Neural cell (in vitro differentiated cells): Measurements from ENCODE around the gene PLCH1. TPM values are rescaled to one million over a fixed set of nuclear protein-coding genes. Genes with fewer than 3 reads are reported as not detected.
A peak's percentile ranks its signal among the peaks of the same experiment; 100 is the strongest.

Source experiments
- H2AFZ ChIP-seq: fragments of 200-600, 300-800 bp; sonication (generic), shearing (Covaris generic); 2 replicates; pipeline ENCODE4 v1.6.0; 2014; ENCODE audit warnings: low read depth, mild to moderate bottlenecking, antibody characterized with exemption, low read length, moderate library complexity
- H3F3A ChIP-seq: fragments of 200-600 bp; shearing (Covaris generic); 2 replicates; pipeline ENCODE4 v1.6.1; 2016; ENCODE audit warnings: mild to moderate bottlenecking, moderate library complexity, mixed read lengths, antibody characterized with exemption, low read length; ENCODE audit not compliant: insufficient read depth, poor library complexity, severe bottlenecking
- H3K27ac ChIP-seq: fragments of 200-600, 300-800 bp; sonication (generic), shearing (Covaris generic); 2 replicates; pipeline ENCODE4 v1.5.1; 2014; ENCODE audit warnings: mild to moderate bottlenecking, low read length, moderate library complexity
- H3K27me3 ChIP-seq: fragments of 300-800, 200-600 bp; sonication (generic), shearing (Covaris generic); 2 replicates; pipeline ENCODE4 v1.6.0; 2014; ENCODE audit warnings: mild to moderate bottlenecking, low read depth, low read length, moderate library complexity; ENCODE audit not compliant: insufficient read depth
- H3K36me3 ChIP-seq: fragments of 300-800, 200-600 bp; sonication (generic), shearing (Covaris generic); 2 replicates; pipeline ENCODE4 v1.5.1; 2014; ENCODE audit warnings: mild to moderate bottlenecking, antibody characterized with exemption, low read length, moderate library complexity; ENCODE audit not compliant: insufficient read depth
- H3K4me2 ChIP-seq: fragments of 300-800, 200-600 bp; sonication (generic), shearing (Covaris generic); 2 replicates; pipeline ENCODE4 v1.6.0; 2014; ENCODE audit warnings: mild to moderate bottlenecking, low read length
- H3K4me3 ChIP-seq: fragments of 300-800, 200-600 bp; sonication (generic), shearing (Covaris generic); 2 replicates; pipeline ENCODE4 v1.5.1; 2014; ENCODE audit warnings: mild to moderate bottlenecking, low read length, moderate library complexity
- H3K79me2 ChIP-seq: fragments of 200-600 bp; shearing (Covaris generic); replicated peaks from 2 replicates; pipeline ENCODE4 v1.6.0; 2014; ENCODE audit warnings: mild to moderate bottlenecking, low read length, moderate library complexity; ENCODE audit not compliant: insufficient read depth
- H3K9ac ChIP-seq: fragments of 300-800, 200-600 bp; sonication (generic), shearing (Covaris generic); 2 replicates; pipeline ENCODE4 v1.6.1; 2016; ENCODE audit warnings: mild to moderate bottlenecking, low read length, mixed read lengths
- H3K9me2 ChIP-seq: fragments of 200-600 bp; shearing (Covaris generic); 2 replicates; pipeline ENCODE4 v1.6.1; 2016; ENCODE audit warnings: mild to moderate bottlenecking, low read length, mixed read lengths; ENCODE audit not compliant: insufficient read depth
- H3K9me3 ChIP-seq: fragments of 200-600, 300-800 bp; sonication (generic), shearing (Covaris generic); 2 replicates; pipeline ENCODE4 v1.6.1; 2016; ENCODE audit warnings: mild to moderate bottlenecking, mixed run types, low read length, moderate library complexity, mixed read lengths
- H4K20me1 ChIP-seq: fragments of 200-600 bp; shearing (Covaris generic); 2 replicates; pipeline ENCODE4 v1.6.1; 2016; ENCODE audit warnings: mild to moderate bottlenecking, mixed run types; ENCODE audit not compliant: insufficient read depth
- CTCF ChIP-seq: fragments of 450-650 bp; IDR thresholded peaks from 2 replicates; pipeline ENCODE4 v1.5.1; 2014; ENCODE audit warnings: antibody characterized with exemption, mild to moderate bottlenecking, moderate library complexity; ENCODE audit not compliant: poor library complexity, severe bottlenecking
- EP300 ChIP-seq: fragments of 450-650 bp; conservative IDR thresholded peaks from 2 replicates; pipeline ENCODE4 v1.6.1; 2014; ENCODE audit warnings: antibody characterized with exemption, mild to moderate bottlenecking, moderate library complexity; ENCODE audit not compliant: poor library complexity, severe bottlenecking
- EZH2 ChIP-seq: fragments of 200-600, 300-800 bp; shearing (Covaris generic), sonication (generic); IDR thresholded peaks from 2 replicates; pipeline ENCODE4 v1.6.1; 2014; ENCODE audit warnings: antibody characterized with exemption, low read length, borderline replicate concordance, mild to moderate bottlenecking; ENCODE audit not compliant: insufficient read depth, poor library complexity, severe bottlenecking
- MXI1 ChIP-seq: fragments of 450-650 bp; conservative IDR thresholded peaks from 2 replicates; pipeline ENCODE4 v1.6.1; 2014; ENCODE audit warnings: antibody characterized with exemption, mild to moderate bottlenecking; ENCODE audit not compliant: poor library complexity, severe bottlenecking
- SMC3 ChIP-seq: fragments of 450-650 bp; conservative IDR thresholded peaks from 2 replicates; pipeline ENCODE4 v1.6.1; 2014; ENCODE audit warnings: antibody characterized with exemption, mild to moderate bottlenecking, moderate library complexity; ENCODE audit not compliant: poor library complexity
- polyA plus RNA-seq: library from polyadenylated mRNA; depleted of rRNA; stranded (reverse); fragments of >200 nt; gene quantifications from 2 replicates; pipeline ENCODE4 v1.2.3, GENCODE V29; 2014

PLCH1 gene
- polyA plus RNA-seq, 1 donor from 2014 or later: 13.5 TPM

- H3K79me2 ChIP-seq: no peaks in the 10 kb centered on the region
- H3K9me3 ChIP-seq: no peaks in the 10 kb centered on the region
- H3K9ac ChIP-seq: no peak overlapping the region
- no peaks in the 10 kb centered on the region for H3K27me3 ChIP-seq
- no peak overlapping the region for H3K4me2 ChIP-seq
- no peaks in the 10 kb centered on the region for H4K20me1 ChIP-seq
- no peak overlapping the region for H2AFZ ChIP-seq
- H3K27ac ChIP-seq: no peak overlapping the region
- no peaks in the 10 kb centered on the region for H3K9me2 ChIP-seq
- H3K4me3 ChIP-seq: no peak overlapping the region
- TF ChIP-seq CTCF (no peak), EZH2 (no peak), SMC3 (no peak), MXI1 (no peak)
- H3K36me3 ChIP-seq: no peaks in the 10 kb centered on the region
- H3F3A ChIP-seq: no peaks in the 10 kb centered on the region
Measured at GRCh38 chr3:155760653-155761052, 15.8 kb upstream of the PLCH1 start.

GRCh38 chr3:155757577-155757976 is 12.7 kb upstream of the PLCH1 start:
- H3F3A ChIP-seq: no peaks in the 10 kb centered on the region

GRCh38 chr3:155753038-155753639 is 8.3 kb upstream of the PLCH1 start:
- Histone ChIP-seq H3K9me2 (no peaks in the 10 kb centered on the region), H3K4me2 (no peak overlapping the region), H3K27ac (no peak overlapping the region), H2AFZ (no peak overlapping the region), H3K27me3 (no peaks in the 10 kb centered on the region), H3K36me3 (no peaks in the 10 kb centered on the region), H3K9ac (no peak overlapping the region), H4K20me1 (no peaks in the 10 kb centered on the region), H3K79me2 (no peaks in the 10 kb centered on the region), H3K4me3 (no peak overlapping the region), H3F3A (no peaks in the 10 kb centered on the region), H3K9me3 (no peaks in the 10 kb centered on the region)
- TF ChIP-seq CTCF (peak; percentile 38), EZH2 (no peak), SMC3 (peak; percentile 27), EP300 (no peak)

More at GRCh38 chr3:155757577-155757976, 12.7 kb upstream of the PLCH1 start:
- Histone ChIP-seq H3K27ac (no peak overlapping the region), H3K9ac (no peak overlapping the region), H3K27me3 (no peaks in the 10 kb centered on the region), H3K9me2 (no peaks in the 10 kb centered on the region), H2AFZ (no peak overlapping the region), H3K4me2 (no peak overlapping the region), H3K79me2 (no peaks in the 10 kb centered on the region), H3K9me3 (no peaks in the 10 kb centered on the region), H4K20me1 (no peaks in the 10 kb centered on the region), H3K4me3 (no peak overlapping the region), H3K36me3 (no peaks in the 10 kb centered on the region)
- TF ChIP-seq CTCF (no peak), EZH2 (no peak), SMC3 (no peak)
